GM19043 (cell line): Measurements from ENCODE around the gene SLIT3.
A peak's percentile ranks its signal among the peaks of the same experiment; 100 is the strongest.

Source experiments
- ATAC-seq: cut with Tn5 transposase; IDR thresholded peaks from one replicate; pipeline ENCODE4 v1.9.1; 2021; ENCODE audit warnings: low read depth; ENCODE audit not compliant: unreplicated experiment

Gene SLIT3

GRCh38 chr5:168948746-168949145 is 352.2 kb downstream of the SLIT3 start:
- ATAC-seq: no peak

DNA sequence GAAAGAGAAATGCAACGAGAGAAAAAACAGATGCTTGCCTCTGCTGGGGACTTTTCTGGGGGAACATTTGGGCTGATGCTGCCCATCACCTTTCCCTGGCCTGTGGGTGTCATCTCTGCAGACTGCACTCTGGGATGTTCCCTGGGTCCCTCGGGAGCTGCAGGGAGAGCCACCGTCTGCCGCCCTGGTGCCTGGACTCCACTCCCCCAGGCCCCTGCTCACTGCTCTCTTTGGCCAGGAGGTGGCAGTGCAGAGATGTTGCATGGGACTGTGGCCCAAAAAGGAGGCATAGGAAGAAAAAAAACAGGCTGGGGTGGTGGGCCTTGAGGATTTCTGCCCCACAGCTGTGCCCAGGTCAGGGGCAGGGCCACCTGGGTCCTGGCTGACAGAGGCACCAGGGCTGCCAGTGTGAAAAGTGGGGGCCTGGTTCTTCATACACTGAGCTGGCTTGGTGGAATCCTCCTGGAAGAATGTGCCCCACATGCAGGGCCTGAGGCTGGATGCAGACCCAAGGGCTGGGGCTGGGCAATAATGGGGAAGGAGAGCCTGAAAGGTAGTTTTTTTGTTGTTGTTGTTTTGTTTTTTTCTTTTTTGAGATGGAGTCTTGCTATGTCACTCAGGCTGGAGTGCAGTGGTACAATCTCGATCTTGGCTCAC is 353.6 kb downstream of the SLIT3 start:
- peak; percentile 65 for ATAC-seq

DNA sequence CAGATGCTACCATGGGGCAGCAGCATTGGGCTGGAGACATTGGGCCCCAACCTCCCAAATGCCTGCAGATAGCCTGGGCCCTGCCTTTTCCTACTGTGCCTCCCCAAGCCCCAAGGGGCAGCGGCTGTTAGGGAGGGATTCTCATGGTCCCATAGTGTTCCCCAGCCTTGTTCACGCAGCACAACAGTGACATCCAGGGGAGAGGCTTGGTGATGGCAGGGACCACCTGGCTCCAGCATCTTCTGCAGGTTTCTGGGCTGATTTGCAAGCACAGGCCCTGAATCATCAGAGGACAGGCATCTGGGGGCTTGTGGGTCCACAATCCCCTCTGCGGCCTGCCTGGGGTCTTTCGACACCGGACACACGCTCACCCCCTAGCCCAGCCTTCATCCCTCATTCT is 354.6 kb downstream of the SLIT3 start:
- ATAC-seq: no peak

GRCh38 chr5:168944004-168944403 is 356.9 kb downstream of the SLIT3 start:
- ATAC-seq: no peak

DNA sequence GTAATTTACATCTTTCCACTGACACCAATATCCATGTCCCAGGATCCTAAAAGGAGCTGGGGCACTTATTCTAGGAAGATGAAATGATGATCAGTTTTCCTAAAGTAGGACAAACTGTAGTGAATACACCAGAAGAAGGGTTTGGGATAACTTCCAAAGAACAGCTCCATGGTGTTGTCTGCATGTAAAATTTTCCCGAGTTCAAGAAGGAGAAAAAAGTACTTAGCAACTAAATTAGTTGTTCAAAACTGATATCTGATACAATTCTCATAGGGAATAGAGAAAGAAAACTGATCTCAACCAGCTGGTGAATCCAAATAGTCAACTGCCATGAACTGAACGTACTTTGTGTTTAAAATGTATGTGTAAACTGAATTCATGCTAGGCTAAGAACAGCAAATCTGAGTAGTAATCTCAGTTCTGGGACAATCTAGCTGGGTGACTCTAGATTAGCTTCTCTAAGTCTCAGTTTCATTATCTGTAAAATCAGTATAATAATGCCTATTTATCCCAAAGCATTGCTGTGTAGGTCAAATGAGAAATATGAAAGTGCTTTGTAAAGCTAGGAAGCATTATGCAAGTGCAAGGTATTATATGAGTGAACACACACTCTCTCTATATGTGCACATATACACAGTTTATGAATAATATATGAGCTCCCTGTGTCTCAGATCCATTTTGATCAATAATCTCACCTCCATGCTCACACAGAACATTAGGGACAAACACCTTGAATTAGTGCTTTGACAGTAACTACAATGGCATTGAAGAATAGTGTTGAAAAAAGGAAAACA is 357.7 kb downstream of the SLIT3 start:
- no peak for ATAC-seq

DNA sequence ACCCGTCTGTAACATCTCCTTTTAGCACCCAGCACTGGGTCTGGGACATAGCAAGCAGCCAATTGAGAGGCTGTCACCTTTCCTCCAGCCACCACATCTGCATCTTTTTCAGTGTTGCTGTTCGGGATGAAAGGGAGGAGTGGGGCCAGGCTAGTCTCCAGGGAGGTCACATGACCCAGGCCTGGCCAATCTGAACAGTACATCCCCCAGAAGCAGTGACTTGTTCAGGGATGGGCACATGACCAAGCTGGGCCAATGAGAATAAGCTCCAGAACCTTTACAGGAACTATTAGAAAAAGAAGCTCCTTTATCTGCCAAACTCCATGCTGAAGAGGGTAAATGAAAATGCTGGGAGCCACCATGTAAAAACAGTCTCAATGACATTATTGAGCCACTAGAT is 359.0 kb downstream of the SLIT3 start:
- no peak for ATAC-seq

DNA sequence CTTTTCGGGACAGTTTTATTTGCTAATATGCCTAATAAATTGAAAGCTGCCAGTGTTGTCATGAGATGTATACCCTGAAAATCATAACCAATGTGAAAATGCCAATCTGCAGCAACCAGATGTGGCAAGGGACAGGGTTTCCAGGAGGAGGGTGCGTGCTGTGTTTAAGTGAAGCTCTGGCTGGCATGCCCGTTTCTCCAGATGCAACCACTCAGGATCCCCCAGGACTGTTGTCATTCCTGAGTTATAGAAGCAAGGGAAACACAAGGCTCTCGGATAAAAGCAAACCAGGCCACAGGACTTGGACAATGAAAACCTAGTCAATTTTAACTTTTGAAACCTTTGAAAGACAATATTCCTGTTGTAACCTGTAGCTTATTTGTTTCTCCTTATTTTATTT is 360.2 kb downstream of the SLIT3 start:
- no peak for ATAC-seq

- no peak for ATAC-seq
Observed at GRCh38 chr5:168939887-168940544, 360.9 kb downstream of the SLIT3 start.

GRCh38 chr5:168939156-168939800 is 361.7 kb downstream of the SLIT3 start:
- no peak for ATAC-seq

GRCh38 chr5:168936511-168936910 is 364.4 kb downstream of the SLIT3 start:
- ATAC-seq: no peak

- no peak for ATAC-seq
Observed at GRCh38 chr5:168935183-168935582, 365.8 kb downstream of the SLIT3 start.

- ATAC-seq: no peak
Observed at GRCh38 chr5:168934169-168934568, 366.8 kb downstream of the SLIT3 start.

DNA sequence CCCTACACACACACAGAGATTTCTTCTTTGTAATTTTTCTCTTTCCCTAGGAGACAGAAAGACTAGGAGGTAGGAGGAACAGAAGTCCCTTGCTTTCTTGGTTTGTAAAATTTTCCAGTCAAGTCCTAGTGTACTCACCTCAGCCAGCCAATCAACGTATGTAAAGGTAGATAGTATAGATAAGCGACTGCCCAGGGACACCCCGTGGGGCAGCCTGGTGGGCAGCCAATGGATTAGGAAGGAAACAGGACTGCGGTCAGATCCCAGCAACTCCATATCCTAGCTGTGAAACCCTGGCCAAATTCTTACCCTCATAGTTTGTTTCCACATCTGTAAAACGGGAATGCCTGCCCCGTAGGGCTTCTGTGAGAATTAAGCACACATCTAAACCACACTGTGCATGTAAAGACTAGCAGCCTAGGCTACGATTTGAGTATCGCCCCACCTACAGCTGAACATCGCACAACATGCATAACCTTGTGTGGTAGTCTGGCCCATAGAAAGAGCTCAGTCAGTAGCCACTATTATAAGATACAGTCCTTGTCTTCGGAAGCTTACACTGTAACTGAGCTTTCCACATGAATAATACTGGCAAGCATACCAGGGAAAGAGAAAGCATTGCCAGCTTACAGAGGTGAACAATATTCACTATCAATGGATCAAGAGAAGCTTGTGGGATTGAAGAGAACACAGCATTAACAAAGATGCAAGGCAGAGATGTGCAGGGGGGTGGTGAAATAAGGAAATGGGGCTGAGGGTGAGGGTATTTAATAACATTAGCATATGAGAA is 368.3 kb downstream of the SLIT3 start:
- ATAC-seq: no peak

DNA sequence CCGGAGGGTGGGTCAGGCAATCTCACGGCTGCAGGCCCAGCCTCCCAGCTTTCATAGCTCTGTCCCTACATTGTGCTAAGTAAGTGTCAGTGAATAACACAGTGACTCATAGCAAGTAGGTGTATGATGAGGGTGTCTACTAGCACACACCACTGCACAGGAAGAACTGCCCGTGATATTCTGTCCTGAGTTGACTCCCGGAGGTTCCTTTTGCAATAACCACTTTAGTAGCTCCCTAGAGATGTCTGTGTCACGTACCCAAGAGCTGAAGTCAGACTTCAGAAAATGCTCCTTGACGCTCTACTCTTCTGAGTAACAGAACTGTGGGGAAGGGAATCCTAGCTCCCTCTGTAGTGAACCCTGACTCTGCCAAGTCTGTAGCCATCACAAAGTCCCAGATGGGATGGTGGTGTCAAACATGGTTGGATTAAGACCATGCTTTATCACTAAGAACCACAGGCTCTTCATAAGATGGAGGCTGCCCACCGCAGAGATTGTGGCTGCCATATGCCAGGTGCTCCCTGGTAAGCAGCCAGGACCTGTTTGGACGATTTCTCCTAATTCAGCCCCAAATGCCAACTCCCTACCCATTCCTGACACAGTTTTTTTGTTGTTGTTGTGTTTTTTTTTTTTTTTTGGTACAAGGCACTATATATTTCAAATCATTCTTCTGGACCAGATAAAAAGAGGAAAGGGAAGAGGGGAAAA is 369.1 kb downstream of the SLIT3 start:
- no peak for ATAC-seq

DNA sequence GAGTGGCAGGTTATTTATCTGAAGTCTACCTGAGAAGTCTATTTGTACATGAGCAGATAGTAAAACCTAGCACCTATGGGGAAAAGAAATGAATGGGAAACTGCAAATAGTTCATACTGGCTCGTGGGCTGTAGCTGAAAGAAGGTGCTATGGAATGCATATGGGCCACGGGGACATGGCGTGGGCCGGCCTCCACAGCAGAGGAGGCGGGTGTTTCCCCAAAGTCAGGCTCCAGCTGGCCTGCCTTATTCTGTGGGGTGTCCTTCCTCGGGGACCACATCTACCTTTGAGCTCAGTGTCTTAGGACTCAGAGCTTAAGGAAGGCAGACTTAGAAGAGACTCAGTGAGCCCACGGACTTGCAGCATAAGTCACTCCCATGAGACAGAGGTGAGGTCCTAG is 371.3 kb downstream of the SLIT3 start:
- no peak for ATAC-seq

GRCh38 chr5:168925160-168925559 is 375.8 kb downstream of the SLIT3 start:
- ATAC-seq: no peak

DNA sequence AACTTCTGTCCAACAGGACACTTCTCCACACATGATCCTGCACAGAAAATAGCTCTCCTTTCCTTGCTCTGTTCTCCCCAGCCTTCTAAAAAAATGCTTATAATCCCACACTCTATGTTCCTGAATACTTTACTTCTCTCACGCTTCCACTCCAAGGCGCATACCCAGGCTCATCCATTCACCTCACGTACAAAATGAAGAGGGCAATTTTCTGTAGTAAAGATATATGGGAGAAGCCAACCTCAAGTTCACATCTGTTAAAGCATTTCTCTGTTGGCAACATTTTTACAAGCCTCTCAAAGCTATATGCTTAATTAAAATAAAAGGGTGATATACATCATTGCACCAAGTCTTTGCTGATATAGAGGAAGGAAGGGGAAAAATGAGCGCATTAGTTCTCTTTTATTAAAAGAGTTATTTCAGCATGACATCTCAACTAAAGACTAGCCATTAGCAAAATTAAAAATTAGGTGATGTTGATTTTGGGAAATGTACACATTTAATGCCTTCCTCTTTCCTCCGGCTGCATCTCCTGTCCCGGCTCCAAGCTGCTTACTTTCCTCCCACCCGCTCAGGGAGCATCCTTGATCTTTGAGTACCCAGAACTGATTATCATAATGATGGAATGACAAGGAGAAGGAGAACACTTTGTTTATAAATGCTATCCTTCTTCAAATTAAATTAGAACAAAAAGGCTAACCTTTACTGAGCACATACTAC is 379.6 kb downstream of the SLIT3 start:
- no peak for ATAC-seq

GRCh38 chr5:168920019-168920810 is 380.7 kb downstream of the SLIT3 start:
- no peak for ATAC-seq
